MV-4-11 (cell line): Measurements from ENCODE around the gene ADAMTS16.
A peak's percentile ranks its signal among the peaks of the same experiment; 100 is the strongest.

ENCODE experiments used
- DNase-seq: peaks from one replicate; lab custom pipeline; 2025; lab: John Stamatoyannopoulos, UW

The ADAMTS16 gene

GRCh38 chr5:5289537-5289936 is 149.4 kb downstream of the ADAMTS16 start:
- no peak for DNase-seq

- no peak for DNase-seq
Measured at GRCh38 chr5:5290674-5291334, 150.7 kb downstream of the ADAMTS16 start.

GRCh38 chr5:5291357-5291756 is 151.2 kb downstream of the ADAMTS16 start:
- no peak for DNase-seq

- DNase-seq, result peak; percentile 72
Measured at GRCh38 chr5:5293029-5293428, 152.9 kb downstream of the ADAMTS16 start.

- DNase-seq, result no peak
Measured at GRCh38 chr5:5294429-5294828, 154.3 kb downstream of the ADAMTS16 start.

- DNase-seq, result no peak
Measured at GRCh38 chr5:5295351-5295750, 155.2 kb downstream of the ADAMTS16 start.

- no peak for DNase-seq
Measured at GRCh38 chr5:5296051-5296450, 155.9 kb downstream of the ADAMTS16 start.

GRCh38 chr5:5297432-5298067 is 157.4 kb downstream of the ADAMTS16 start:
- no peak for DNase-seq

GRCh38 chr5:5298068-5298633 is 158.0 kb downstream of the ADAMTS16 start:
- no peak for DNase-seq

GRCh38 chr5:5298841-5299541 is 158.9 kb downstream of the ADAMTS16 start:
- no peak for DNase-seq

- no peak for DNase-seq
Measured at GRCh38 chr5:5301176-5301575, 161.0 kb downstream of the ADAMTS16 start.

GRCh38 chr5:5302201-5302600 is 162.1 kb downstream of the ADAMTS16 start:
- no peak for DNase-seq

GRCh38 chr5:5303242-5303641 is 163.1 kb downstream of the ADAMTS16 start:
- DNase-seq, result no peak

- no peak for DNase-seq
Measured at GRCh38 chr5:5304361-5305020, 164.4 kb downstream of the ADAMTS16 start.

GRCh38 chr5:5306696-5307095 is 166.6 kb downstream of the ADAMTS16 start:
- DNase-seq, result no peak

GRCh38 chr5:5308319-5308718 is 168.2 kb downstream of the ADAMTS16 start:
- no peak for DNase-seq

- DNase-seq, result no peak
Measured at GRCh38 chr5:5309645-5310044, 169.5 kb downstream of the ADAMTS16 start.

GRCh38 chr5:5313101-5313635 is 173.0 kb downstream of the ADAMTS16 start:
- no peak for DNase-seq

- no peak for DNase-seq
Measured at GRCh38 chr5:5314166-5314565, 174.0 kb downstream of the ADAMTS16 start.

- DNase-seq, result no peak
Measured at GRCh38 chr5:5314626-5315025, 174.5 kb downstream of the ADAMTS16 start.

- DNase-seq, result no peak
Measured at GRCh38 chr5:5315068-5315980, 175.2 kb downstream of the ADAMTS16 start.
